ENCODE results near the gene CCT3.

CCT3 gene

GRCh38 chr1:156338180-156338976 lies at the start of gene CCT3, which contains the start of gene TSACC:
Gene CCT3 (minus strand): TSS chr1:156338292. CDS start chr1:156338184, 108 bp downstream.
Gene TSACC (plus strand): TSS chr1:156338526. CDS start chr1:156339758, 1,232 bp downstream.
- peak; percentile 90 for FAIRE-seq
- peak; percentile 94 for DNase-seq (ENCODE audit: insufficient read length, low spot score)
- no peak for TF ChIP-seq CTCF (IDR thresholded peaks at IDR 0.05; ENCODE audit: insufficient read depth, missing control alignments)

- no peak for TF ChIP-seq CTCF (IDR thresholded peaks at IDR 0.05; ENCODE audit: insufficient read depth, missing control alignments)
- DNase-seq (ENCODE audit: insufficient read length, low spot score) = no peak
- no peak for FAIRE-seq
Observed at GRCh38 chr1:156387870-156388173, 49.7 kb upstream of the CCT3 start.

GRCh38 chr1:156386949-156387869 lies 49.1 kb upstream of the CCT3 start:
- no peak for DNase-seq (ENCODE audit: insufficient read length, low spot score)
- no peak for TF ChIP-seq CTCF (IDR thresholded peaks at IDR 0.05; ENCODE audit: insufficient read depth, missing control alignments)
- no peak for FAIRE-seq

- no peak for FAIRE-seq
- DNase-seq (ENCODE audit: insufficient read length, low spot score) = no peak
- no peak for TF ChIP-seq CTCF (IDR thresholded peaks at IDR 0.05; ENCODE audit: insufficient read depth, missing control alignments)
Observed at GRCh38 chr1:156386134-156386901, 48.2 kb upstream of the CCT3 start.

- no peak for FAIRE-seq
- DNase-seq (ENCODE audit: insufficient read length, low spot score) = peak; percentile 75
- TF ChIP-seq CTCF (IDR thresholded peaks at IDR 0.05; ENCODE audit: insufficient read depth, missing control alignments) = peak; percentile 91
Observed at GRCh38 chr1:156385534-156386031, 47.5 kb upstream of the CCT3 start.

- no peak for TF ChIP-seq CTCF (IDR thresholded peaks at IDR 0.05; ENCODE audit: insufficient read depth, missing control alignments)
- no peak for FAIRE-seq
- DNase-seq (ENCODE audit: insufficient read length, low spot score) = no peak
Observed at GRCh38 chr1:156384658-156385057, 46.6 kb upstream of the CCT3 start.
